Mucosa of gallbladder (tissue), 1 donor: ENCODE measurements around the gene TOX2. TPM values are rescaled to one million over a fixed set of nuclear protein-coding genes. Genes with fewer than 3 reads are reported as not detected.

Source experiments
- DNase-seq: peaks from one replicate; pipeline ENCODE4 v3.0.0-alpha.2; 2020; ENCODE audit warnings: low spot score
- total RNA-seq: library from RNA; stranded (reverse); gene quantifications from one replicate; pipeline ENCODE4 v1.2.1, GENCODE V29; 2021
- donor health status: DM: no; HTN: no; CAD: no.

Gene TOX2, protein sequence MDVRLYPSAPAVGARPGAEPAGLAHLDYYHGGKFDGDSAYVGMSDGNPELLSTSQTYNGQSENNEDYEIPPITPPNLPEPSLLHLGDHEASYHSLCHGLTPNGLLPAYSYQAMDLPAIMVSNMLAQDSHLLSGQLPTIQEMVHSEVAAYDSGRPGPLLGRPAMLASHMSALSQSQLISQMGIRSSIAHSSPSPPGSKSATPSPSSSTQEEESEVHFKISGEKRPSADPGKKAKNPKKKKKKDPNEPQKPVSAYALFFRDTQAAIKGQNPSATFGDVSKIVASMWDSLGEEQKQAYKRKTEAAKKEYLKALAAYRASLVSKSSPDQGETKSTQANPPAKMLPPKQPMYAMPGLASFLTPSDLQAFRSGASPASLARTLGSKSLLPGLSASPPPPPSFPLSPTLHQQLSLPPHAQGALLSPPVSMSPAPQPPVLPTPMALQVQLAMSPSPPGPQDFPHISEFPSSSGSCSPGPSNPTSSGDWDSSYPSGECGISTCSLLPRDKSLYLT
- 4.5 TPM for total RNA-seq

DNA sequence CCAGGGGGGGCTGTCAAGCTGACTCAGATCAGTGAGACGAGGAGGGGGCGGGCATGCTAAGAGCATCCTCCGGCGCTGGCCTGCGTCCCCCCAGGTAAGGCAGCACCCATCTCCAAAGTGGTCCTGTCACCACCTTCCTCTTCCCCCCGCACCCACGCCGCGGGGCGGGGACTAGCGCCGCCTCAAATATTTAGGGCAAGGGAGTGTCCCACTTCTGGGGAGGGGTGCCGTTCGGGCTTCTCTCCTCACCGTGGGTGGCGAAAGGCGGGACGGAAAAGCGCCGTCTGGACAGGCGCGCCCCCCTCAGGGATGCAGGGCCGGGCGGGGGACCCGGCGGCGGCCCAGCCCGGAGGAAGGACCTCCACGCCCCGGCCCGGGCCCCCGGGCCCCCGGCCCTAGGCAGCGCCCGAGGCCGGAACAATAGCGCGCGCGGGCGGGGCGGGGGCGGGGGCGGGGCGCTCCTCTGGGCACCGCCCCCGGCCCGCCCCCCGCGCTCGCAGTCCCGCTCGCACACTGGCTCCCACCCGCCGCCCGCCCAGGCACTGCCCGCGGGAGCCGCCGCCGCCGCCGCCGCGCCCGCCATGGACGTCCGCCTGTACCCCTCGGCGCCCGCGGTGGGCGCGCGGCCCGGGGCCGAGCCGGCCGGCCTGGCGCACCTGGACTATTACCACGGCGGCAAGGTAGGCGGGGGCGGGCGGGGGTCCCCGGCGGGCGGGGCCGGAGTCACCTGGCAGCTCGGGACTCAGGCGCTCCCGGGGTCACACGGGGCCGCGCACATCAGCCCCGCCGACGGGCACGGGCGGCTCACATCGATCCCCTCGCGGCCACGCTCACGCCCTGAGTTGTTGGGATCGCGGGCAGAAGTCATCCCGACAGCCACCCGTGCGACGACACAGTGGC, at the start of gene TOX2:
Gene TOX2 (plus strand): TSS at position 542 of the 900 bp plus-strand sequence. CDS start 40 bp downstream, at position 582.
- no peak for DNase-seq

DNA sequence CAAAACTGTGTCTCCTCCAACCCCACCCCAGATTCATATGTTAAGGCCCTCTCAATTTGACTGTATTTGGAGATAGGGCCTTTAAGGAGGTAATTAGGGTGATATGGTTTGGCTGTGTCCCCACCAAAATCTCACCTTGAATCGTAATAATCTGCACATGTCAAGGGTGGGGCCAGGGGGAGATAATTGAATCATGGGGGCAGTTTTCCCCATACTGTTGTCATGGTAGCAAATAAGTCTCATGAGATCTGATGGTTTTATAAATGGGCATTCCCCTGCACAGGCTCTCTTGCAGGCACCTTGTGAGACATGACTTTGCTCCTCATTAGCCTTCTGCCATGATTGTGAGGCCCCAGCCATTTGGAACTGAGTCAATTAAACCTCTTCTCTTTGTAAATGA, 46.6 kb upstream of the TOX2 start:
- DNase-seq, result no peak

DNA sequence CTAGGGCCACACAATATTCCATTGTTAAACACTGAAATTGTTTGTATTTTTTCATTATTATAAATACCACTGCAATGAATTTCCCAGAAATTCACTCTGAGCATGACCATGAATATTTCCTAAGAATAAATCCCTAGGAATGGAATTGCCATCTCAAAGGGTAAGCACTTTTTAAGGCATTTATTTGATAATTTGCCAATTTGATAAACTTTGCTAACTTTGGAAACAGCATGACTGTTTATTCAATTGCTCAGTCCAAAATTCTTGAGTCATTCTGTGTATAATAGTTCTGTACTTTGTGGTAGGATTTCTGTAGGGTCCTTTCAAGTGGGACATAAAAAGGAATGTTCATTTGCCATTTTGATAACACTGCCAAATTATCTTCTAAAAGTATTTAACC, 44.2 kb upstream of the TOX2 start:
- no peak for DNase-seq

DNA sequence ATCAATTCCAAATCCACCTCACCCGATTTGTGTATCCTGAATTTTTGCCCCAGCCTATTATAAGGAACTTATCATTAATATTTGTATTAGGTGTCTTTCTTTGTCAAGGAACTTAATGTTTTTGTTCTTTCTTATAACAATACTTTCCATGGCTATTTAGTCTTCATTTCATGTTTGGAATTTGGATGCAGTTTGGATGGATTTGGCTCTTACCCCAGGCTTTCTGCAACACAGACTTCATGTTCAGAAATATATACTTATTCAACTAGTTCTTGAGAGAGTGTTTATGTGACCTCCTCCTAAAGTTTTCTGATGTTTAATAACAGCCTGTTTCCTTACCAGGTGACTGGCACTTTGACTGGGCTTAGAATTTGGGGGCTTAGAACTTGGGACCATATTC, 35.9 kb upstream of the TOX2 start:
- DNase-seq, result no peak

DNA sequence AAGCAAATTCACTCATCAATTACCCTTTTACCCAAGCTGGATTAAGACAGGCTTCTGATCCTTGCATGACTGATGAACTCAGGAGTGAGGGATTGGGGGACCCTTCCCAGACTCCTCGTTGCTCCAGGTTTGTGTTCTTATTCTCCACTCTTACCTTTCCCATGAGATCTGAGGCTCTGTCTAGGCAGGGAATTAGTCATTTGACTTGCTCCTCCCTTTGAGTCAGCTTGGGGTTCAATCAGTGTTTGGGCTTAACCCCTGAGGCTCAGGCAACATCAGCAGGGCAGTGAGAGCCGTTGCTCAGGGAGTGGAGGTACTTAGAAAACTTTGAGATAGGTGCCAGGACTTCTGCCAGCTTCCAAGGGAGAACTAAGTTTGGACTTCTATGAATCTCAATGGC, 20.7 kb upstream of the TOX2 start:
- no peak for DNase-seq

DNA sequence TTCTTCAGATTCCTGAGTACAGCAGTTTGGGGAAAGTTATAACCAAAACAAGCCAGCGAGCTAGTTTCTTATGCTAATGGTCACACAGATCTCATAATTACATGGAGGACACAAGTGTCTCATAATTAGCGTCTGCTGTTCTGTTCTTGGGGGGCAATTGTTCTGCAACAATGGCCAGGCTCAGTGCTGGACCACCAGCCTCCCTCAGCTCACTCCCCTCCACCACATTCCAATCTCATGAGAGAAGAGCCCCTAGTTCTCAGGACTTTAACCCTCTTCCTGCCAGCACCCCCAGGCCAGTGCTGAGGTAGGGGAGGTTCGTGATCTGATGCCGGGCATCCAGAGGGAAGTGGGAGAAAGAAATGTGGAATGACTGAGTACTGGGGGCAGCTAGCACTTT, 20.2 kb upstream of the TOX2 start:
- no peak for DNase-seq

DNA sequence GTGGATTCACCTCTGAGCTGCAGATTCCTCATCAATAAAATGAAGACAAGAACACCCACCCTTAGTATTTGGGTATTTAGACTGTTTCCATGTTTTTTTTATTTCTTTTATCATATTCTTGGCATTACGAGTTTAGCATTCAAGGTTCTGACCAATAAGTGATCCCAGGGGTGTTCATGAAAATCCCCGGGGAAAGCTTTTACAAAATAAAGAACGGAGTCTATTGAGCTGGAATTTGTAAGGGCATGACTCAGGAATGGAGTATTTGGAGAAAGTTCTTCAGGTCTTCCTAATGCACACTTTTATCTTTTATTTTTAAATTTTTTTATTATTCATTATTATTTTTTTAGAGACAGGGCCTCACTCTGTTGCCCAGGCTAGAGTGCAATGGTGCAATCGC, 19.4 kb upstream of the TOX2 start:
- no peak for DNase-seq

DNA sequence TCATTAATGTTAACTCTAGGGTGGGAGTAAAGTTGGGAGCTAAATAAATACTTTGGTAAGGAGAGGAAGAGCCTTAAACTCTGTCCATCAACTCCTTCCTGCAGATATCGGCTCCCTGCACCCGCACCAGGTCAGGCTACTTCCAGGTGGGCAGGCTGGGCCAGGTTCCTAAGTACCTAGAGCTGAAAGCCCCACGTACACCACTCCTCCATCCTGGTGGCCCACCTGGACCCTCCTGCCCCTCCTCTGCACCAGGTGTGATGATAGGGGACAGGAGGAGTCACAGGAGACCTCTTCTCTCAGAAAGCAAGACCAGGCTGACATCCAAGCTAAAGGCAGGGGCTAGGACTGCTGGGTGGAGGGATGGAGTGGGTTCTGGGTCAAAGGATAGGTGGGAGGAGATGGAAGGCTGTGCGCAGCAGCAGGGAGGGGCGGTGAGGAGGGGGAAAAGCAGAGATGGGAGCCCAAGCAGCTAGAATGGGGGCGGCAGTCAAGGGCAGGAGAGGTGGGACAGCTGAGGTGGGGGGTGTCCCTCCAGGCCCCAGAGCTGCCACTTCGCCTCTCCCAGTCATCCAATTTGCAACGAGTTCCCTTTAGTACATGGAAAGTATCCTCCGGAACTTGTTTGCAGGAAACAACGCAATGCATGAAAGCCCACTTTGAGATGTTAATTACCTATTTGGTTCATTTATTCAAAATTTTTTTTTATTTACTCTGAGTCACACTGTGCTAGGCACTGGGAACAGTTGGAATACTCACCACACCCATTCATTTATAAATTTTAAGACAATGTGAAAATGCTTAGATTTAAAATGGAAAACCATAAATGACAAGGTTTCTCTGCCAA, 15.2 kb upstream of the TOX2 start:
- no peak for DNase-seq

DNA sequence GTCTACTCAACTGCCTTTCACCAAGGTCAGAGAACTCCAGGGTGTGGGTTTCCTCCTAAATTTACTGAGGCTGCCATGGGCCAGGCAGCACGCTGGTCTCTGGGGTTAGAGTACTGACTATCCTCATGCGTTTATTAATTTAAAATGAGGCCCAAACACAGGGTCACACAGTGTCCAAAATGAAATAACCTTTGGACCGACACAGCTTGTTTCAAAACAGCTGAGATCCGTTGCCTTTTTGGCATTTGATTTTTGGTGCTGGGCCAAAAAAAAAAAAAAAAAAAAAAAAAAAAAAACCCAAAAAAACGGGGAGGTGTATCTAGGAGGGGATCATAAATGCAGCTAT, 14.6 kb upstream of the TOX2 start:
- no peak for DNase-seq

DNA sequence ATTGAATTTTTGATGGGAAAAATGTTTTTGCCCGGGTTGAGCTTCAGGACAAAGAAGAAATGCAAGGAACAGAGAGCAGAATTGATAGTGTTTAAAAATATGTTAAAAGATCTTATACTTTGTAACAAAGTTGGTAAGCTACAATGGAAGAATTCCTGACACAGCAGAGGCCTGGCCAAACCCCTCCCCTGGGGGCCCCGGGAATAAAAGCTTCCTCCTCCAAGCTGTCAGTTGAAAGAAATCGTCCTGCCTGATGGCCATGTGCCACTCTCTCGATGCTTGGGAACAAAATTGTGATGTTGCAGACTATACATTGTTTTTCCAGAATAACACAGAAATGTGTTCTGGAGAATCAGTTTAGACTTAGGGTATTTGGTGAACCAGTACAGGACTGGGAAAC, 14.2 kb upstream of the TOX2 start:
- no peak for DNase-seq

DNA sequence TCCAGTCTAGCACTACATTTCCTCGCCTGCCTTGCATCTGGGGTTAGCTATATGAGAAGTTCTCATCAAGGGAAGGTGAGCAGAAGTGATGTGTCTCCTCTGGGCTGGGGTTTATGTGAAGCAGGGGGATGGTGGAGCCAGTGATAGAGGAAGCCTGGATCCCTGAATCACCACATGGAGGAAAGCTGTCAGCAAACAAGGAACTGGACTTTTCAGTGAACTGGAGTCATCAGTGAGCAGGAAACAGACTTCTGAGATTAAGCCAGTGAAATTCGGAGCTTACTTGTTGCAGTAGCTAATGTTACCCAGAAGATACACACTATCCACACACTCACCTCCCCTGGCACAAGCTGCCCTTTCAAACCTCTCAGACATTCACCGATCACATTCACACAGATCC, 13.4 kb upstream of the TOX2 start:
- DNase-seq, result no peak

DNA sequence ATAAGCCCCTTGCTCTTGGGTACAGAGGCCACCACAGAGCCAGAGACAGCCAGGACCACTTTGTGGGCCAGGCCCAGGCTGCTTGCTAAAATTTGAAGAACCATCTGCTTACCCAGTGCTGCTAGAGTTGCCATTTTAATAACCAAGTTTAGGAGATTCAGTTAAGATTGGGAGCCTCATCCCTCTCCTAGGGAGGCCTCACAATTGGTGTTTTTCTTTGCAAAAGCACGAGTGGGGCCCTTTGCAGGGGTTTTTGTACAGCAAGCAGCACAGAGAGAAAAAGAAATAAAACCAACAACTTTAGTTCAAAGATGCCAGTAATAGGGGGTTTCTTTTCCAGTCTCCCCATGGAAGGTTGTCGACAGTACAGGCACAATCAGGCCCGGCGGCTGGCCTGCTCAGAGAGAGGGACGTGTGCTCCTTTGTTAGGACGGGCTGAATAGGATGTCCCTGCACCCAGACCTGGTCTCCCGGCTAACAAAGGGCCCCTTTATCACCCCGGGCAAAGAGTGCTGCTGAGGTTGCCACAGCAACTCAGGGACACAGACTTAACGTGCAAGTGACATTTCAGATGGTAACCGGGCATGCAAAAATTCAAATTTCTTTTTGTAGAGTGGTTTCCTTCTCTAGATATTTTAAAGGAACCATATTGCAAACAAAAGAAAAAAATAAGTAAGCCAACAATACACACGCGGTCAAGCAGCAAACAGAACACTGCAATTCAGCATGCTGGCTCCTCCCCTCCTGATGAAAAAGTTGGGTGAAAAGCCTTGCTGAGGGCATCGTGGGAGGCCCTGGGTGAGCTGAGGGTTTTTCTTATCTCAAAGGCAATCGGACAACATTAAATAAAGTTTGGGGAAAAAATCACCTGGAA, 10.5 kb upstream of the TOX2 start:
- no peak for DNase-seq

DNA sequence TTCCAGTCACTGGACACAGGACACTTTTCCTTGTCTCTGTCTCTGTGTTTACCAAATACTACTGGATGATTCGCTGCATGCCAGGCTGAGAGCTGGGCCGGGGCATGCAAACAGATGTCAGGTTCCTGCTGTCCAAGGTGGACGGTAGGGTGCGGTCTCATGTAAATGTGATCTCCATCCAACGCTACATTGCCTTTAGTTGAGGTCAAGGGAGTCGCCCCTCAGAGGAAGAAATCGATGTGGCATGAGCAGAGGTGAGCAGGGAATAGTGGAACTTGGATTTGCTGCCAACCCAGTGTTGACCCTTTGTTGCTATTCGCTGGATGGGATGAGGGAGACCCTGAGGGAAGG, 9.8 kb upstream of the TOX2 start:
- no peak for DNase-seq

DNA sequence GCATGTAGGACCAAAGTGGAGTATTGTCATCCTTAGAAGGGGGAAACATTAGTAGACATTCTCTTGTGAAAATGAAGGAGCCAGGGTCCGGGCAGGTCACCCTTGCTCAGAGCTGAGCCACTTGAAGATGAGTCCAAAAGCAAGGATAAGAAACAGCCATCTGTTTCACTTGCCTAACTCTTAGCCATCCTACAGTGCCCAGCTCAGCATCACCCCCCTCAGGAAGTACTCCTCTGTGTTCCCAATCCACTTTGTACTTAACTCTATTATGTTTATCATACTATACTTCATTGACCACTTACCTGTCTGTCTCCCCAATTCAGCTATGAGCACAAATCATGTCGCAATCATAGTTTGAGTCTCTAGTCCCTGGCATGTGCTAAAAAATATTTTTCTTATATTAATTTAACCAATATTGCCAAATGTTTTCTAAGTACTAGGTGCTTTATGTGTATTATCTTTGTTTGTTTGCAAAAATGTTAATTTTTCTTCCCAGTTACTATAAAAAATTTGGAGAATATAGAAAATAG, 8.1 kb upstream of the TOX2 start:
- no peak for DNase-seq

DNA sequence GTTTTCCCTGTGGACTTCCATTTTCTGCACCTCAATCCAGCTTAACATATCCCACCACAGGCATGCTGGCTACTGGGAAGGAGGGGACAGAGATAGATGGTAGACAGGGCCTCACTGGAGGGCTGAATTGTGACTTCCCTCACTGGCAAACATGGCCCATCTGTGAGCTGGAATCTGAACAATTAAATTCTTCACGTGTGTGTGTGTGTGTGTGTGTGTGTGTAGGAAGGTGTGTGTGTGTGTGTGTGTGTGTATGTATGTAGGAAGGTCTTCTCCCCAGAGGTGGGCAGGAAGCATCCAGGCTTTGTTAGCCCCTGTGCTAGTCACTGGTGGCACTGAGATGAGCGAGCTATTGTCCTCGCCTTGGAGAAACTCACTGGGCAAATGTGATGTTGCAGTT, 5.4 kb upstream of the TOX2 start:
- DNase-seq, result no peak

DNA sequence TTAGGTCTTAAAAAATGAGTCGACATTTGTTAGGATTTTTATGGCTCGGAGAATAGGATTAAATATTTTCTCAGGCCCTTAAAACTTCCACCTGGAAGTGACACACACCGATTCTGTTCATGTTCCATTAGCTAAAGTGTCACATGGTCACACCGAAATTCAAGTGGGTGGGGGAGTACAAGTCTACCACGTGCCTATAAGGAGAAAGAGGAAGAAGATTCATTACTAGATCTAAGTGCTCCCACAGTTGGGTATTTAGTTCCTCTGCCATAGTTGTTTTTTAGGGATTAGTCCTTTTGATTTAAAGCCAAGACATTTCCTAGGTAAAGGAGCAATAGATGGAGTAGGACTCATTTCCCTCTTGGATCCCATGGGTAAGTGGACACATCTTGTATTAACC, 4.9 kb upstream of the TOX2 start:
- no peak for DNase-seq

DNA sequence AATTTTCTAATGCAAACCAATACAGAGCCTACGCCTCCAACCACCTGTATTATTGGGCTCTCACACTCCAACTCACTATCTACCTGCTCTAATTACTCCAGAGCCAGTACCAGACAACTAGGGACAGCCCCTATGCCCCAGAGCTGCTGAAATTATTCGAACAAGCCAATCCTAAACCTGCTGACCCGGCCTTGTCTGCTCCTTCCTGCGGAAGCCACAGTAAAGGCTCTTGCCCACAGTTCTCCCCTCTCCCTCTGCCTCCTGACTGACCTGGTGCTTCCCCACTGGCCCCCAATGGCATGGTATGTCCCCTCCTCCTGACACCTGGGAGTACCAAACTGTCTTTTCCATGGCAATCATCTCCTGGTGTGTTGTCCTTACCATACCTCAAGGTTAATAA, 4.1 kb upstream of the TOX2 start:
- no peak for DNase-seq

DNA sequence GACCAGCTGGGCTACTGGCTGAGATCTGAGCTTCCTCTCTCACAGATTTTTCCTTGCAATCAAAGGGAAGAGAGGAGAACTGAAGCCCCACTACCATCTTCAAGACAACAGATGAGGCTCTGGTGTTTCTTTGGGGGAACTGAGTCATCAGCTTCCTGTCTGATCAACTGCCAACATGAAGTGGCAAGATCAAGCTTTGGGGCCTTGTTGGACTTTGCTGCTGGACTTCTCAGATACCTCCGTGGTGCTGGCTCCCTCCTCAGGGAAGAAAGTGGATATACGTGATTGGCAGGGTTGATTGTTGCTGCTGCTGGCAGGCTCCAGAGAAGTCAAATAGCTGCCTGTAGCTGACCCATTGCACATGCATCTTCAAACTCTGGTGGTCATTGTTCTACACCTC, 3.6 kb upstream of the TOX2 start:
- no peak for DNase-seq

DNA sequence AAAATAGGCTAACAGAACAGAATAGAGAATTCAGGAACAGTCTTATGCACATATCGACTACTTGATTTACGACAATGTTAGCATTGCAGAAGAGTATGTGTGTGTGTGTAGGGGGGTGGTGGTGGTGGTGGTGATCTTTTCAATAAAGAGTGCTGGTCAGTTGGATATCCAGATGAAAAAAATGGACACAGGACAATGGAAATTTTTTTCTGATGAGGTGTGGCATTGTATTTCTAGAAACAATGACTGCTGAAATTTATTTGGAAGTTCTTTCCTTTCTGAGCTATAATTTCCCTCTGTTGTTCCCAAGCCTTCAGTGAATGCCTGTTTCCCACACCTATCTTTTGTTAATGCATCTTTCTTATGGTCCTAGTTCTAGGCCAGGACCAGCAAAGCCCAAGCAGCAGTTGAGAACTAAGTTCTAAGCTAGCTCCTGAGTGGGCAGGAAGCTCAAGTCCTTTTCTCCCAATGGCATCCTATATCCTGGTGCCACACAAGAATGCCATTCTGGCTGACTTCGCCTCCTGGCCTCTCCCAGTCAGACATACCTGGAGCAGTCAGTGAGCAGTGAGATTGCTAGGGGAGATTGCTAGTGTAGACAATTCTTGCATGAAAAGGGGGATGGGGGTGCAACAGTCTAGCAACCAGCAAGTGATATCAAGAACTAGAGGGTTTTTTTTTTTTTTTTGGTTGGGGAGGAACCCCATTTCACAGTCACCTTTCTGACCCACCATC, 1.2 kb upstream of the TOX2 start:
- no peak for DNase-seq
